Left kidney (tissue), 2 donors: ENCODE measurements around the gene WAC. TPM values are rescaled to one million over a fixed set of nuclear protein-coding genes. Genes with fewer than 3 reads are reported as not detected.
"Not testable (repeated sequence)": the region's sequence is repeated elsewhere in the genome, so short reads cannot be mapped to it uniquely, and the experiment has no call there.

Experiments
- DNase-seq: peaks from one replicate; pipeline ENCODE4 v3.0.0-alpha.2; 2013
- polyA plus RNA-seq: library from polyadenylated mRNA; unstranded; fragments of 120-200 nt; gene quantifications from one replicate; pipeline ENCODE4 v1.2.1, GENCODE V29; 2013; ENCODE audit not compliant: insufficient read length

The WAC gene
- polyA plus RNA-seq, 1 donor = 173 TPM

DNA sequence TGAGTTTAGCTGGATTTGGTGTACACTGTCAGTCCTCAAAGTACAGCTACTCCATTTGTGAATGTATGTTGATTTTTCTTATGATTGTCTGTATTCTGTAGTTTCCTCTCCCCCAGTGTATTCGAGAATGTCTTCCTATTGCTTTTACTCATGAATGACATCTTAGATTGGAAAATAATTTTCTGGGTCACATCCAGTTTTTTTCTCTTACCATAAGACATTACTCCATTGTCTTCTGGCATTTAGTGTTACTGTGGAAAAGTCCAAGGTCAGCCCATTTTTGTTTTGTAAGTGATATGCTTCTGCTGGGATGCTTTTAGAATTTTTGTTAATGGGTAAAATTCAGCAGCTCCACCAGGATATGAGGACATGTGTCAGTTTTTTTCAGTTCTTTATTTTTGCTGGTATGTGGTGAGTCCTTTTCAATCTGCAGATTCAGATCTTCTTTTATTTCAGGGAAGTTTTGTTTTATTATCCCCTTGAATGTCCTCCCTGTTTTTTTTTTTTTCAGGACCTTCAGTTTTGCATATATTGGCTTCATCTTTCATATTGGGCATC, 33.6 kb downstream of the WAC start:
- DNase-seq = no peak

DNA sequence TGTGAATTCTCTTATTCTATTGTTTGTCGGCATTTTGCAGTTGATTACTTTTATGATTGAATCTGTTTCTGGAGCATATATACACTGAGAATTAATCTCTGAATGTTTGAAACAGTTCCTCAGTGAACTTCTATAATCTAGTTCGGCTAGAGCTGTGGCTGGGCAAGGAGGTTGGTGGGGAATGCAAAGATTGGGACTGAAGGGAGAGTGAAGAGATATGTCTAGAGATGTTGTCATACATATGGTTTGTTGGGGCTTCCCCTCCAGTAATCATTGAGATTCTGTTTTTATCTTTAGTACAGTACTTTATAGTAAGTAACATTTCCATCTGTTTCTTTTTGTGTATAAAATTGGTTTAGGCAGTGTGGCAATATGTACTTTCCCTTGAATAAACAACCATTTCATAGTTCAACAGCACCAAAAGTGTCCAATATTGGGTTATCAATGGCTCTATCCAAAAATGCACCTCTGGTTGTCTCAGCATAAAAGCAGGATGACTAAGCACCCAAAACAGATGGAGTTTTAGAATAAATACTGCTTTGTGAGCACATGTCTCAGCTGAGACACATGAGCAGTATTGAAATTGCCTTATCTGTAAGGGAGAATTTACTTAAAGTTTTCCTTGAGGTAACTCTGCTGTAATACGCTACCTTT, 36.7 kb downstream of the WAC start:
- DNase-seq = no peak

DNA sequence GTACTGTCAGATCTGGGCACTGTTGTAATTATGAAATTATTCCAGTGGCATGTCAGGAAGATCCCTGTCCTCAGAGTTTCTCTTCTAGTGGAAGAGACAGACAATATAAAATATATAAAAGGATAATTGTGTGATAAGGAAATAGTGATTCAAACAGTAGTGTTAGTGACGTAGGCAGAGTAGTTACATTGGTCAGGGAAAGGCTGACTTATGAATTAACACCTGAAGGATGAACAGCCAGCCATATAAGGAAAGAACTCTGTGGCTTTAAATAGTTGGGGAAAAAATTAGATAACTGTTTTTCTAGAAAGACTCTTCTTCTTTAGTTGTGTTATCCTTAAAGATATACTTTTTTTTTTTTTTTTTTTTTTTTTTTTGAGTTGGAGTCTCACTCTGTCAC, 37.7 kb downstream of the WAC start:
- no peak for DNase-seq

DNA sequence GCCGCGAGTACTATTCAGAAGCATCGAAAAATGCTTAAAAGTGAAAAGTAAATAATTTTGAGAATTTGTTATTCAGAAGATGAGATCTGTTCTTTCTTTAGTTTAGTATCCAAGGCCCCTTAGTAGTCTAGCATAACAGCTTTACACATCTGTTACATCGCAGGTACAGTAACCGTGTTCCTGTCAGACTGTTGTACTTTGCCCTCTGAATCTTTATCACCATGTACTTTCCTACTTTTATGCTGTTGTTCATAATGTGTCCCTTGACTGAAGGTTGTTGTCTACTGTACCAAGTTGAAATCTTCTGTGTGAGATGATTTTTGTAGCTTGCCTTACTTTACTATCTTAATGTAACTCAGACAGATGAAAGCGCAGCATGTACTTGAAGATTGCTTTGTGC, 38.3 kb downstream of the WAC start:
- no peak for DNase-seq

DNA sequence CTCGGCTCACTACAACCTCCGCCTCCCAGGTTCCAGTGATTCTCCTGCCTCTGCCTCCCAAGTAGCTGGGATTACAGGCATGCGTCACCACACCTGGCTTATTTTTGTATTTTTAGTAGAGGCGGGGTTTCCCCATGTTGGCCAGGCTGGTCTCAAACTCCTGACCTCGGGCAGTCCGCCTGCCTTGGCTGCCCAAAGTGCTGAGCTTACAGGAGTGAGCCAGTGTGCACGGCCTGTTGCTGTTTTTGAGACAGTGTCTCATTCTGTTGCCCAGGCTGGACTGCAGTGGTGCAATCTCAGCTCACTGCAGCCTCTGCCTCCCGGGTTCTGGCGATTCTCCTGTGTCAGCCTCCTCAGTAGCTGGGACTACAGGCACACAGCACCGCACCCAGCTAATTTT, 41.3 kb downstream of the WAC start:
- not testable (repeated sequence) for DNase-seq

DNA sequence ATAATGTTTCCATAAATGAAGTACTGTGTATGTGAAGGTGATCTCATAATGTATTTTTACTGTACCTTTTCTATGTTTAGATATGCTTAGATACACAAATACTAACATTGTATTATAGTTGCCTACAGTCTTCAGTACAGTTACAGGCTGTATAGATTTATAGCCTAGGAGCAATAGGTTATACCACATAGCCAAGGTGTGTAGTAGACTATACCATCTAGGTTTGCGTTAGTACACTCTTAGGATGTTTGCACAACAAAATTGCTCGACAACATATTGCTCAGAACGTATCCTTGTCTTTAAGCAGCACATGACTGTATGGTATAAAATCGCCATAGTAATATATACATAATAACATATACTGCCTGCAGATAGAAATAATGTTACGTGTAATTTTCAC, 42.9 kb downstream of the WAC start:
- DNase-seq = no peak

DNA sequence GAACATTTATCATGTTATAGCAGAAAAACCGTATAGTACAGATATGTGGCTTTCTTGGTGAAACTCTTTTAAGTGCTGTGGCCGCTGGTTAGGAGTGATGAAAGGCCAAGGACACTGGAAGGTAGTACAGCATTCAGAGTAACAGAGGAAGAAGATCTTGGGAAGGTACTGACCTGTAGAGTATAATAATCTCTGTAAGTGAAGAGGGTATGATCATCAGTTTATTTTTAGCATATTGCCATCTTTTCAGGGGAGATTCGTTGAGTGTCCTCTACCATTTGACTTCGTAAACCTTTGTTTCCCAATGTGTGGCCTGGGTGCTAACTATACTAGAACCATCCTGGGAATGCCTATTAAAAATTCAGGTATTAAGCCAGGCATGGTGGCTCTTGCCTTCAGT, 44.6 kb downstream of the WAC start:
- DNase-seq = no peak

DNA sequence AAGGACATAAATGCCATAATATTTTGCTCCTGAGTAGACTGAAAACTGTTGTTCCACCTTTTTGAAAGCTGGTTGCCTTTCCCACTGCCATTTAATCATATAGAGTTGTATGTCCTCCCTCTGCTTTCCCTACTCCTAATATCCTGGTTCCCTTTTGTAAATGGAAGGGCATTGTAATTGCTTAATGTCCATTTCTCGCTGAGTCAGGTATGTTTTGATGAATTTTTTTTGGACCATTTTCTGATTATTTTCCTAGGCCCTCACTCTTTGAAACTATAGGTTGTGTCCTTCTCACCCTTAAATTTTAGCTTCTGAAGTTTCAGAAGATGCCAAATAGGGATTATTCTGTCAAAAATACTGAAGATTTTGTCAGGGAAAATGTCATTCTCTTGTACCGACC, 45.5 kb downstream of the WAC start:
- no peak for DNase-seq

DNA sequence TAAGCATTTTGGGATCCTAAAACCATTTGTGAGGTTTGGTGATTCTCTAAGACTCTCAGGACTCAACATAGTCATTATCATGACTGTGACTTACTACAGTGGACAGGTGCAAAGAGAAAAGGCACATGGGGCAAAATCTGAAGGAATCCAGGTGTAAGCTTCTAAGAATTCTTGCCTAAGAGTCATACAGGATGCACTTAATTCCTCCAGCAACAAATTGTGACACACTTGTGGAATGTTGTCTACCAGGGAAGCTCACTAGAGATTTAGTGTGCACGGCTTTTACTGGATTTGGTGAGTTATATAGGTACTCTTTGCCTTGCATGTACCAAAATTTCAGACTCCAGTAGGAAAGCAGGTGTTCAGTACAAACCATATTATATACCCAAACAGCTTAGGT, 47.9 kb downstream of the WAC start:
- no peak for DNase-seq

DNA sequence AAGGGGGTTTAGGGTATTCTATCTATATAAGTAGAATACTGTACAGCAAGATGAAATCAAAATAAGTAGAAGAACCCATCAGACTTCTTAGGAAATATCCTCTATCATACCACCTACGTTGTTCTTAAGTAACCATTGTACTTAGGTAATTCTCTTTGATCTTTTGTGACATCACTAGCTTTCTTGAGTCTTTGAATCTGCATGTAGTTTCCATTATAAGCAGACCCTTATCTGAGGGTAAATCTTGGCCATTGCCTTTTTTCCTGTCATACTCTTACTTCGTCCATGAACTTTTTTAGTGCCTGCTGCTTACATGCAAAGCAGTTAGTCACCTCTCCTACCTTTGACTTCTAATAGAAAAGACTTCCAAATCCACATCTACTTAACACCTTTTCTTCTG, 49.0 kb downstream of the WAC start:
- DNase-seq = no peak

DNA sequence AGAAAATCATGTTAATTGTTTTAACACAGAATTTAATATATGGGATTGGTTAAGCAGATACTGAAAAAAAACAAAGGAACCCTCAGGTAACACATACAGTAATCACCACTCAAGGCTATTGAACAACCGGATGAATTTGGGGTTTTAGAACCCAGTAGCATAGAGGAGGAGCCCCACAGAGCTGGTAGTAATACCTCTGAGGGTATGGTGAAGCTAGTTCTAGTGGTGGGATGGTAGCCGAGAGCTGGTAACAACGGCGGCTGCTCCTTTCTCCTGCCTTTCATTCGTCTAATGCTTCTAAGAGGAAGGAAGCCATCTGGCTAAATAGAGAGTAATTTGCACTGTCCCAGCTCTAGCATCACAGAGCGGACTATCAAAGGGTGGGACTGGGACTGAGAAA, 52.2 kb downstream of the WAC start:
- DNase-seq = no peak

DNA sequence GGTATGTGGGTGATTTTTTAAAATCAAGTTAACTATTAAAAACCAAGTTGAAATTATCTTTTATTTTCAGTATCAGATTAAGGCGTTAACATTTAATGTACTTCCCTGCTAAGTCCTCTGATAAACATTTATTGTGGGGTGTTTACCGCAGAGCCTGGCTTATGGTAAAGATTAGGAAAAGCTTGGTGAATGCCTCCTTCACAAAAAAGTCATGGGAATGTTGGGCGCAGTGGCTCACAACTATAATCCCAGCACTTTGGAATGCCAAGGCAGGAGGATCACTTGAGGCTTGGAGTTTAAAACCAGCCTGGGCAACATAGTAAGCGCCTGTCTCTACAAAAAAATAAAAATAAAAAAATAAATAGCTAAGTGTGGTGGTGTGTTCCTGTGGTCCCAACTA, 53.3 kb downstream of the WAC start:
- DNase-seq = no peak

DNA sequence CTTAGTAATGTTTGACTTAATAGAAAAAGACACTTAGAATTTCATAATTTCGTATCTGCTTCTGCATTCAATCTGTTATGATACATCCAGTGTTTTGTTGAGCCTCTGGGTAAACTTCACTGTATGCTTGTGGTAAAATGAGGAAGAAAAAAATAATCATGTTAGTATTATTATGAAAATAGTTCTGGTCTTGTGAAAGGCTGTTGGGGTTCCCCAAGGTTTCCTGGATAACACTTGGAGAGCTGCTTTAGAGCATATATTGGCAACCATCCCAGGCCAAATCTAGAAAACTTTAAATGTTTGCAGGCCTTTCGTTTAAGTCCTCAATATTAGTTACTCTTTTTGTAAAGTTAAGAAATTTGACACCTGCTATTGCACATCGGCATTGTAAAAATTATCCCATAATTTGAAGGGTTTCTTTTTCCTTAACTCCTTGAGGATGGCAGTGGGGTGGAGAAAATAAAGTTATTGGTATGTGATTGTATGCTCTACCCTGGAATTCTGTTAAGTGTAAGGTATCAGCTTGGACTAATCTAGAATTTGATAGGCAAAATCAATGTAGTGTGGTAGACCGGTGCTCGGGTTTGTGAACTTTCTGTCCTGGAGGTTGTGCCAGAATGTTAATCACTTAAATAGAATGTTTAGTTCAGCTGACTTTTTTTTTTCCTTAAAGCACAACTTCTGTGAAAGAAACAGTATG, 54.5 kb downstream of the WAC start:
- no peak for DNase-seq

DNA sequence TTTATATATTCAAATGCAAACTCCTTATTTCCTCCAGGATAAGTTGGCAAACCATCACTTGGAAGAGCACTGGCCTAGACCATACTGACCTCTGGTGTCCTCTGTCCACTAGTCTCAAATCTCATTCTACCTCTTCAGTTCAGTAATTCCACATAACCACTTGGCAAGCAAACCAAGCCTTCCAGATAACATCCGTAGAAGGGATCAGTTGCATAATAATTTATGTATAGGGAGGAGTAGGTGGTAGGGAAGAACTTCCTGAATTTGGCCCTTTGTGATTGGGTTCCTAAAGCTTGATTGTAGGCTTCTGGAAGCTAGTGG, 55.0 kb downstream of the WAC start:
- no peak for DNase-seq

DNA sequence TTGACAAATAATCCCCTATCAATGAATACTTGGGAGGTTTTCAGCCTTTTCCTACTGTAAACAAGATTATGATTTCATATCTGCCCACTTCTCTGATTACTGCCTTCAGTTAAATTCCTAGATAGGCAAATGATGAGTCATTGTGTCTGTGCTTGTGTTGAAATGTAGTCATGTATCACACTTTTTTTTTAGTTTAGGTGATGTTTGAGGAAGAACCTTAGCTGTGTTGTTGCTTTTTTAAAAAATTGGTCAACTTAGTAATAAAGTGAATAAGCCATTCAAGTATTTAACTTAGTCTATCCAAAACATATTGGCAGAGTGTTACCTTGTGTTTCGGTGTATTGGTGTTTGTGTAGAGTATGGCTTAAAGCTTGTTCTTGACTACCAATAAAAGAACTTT, 60.0 kb downstream of the WAC start:
- DNase-seq = no peak

DNA sequence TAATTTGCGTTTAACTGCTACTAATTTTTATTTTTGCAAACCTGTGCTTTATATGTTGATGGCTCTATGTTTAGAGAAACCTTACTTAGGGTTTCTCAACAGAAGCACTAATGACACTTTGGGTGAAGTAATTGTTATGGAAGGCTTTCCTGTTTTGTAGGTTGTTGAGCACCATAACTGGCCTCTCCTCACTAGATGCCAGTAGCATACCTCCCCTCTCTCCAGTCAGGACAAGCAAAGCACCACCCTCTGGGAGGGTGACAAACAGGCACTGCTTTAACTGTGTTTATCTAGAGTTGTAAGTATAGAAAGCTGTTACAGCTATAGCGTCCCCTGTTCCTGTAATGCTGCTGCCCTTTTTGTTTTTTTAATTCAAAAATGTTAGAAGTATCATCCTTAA, 60.9 kb downstream of the WAC start:
- DNase-seq = no peak

DNA sequence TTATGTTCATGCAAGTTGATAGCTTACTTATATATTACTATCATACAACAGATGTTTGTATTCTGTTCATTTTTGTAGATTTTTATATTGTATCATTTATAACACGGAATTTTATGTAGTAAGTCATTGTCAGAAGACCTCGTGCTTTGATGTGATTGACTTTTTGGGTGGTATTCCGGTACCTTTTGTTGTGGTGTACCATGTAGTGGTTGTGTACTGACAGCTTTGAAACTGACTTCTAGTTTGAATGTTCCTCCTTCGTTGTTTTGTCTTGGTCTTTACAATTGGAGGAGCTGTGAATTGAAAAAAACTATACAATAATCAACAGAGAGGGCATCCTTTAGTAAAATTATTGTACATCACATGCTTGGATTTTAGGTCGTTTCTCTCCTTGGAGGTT, 61.5 kb downstream of the WAC start:
- DNase-seq = no peak

DNA sequence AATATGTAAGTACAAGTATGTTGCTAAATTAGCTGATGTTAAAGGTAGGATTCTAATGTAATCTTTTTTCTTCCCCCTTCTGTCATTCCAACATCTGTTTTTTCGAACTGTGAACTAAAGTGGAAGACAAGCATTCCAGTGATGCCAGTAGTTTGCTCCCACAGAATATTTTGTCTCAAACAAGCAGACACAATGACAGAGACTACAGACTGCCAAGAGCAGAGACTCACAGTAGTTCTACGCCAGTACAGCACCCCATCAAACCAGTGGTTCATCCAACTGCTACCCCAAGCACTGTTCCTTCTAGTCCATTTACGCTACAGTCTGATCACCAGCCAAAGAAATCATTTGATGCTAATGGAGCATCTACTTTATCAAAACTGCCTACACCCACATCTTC, 62.7 kb downstream of the WAC start:
- no peak for DNase-seq

DNA sequence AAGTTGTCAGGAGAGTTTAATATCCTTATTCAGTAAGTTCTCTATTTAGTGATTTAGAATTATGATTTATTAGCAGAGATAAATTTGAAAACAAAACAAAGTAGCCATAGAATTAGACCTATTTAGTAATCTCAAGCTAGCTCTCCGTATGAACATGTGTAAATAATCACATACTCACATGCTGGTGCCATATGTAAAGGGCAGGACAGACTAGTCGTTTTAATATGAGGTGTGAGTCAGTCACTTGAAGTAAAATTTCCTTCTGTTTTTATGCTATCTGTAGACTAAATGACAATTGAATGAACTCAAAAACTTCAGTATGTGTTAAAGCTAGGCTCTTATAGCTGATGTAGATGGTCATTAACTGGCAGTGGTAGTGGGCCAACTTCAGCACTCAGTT, 67.1 kb downstream of the WAC start:
- DNase-seq = no peak

DNA sequence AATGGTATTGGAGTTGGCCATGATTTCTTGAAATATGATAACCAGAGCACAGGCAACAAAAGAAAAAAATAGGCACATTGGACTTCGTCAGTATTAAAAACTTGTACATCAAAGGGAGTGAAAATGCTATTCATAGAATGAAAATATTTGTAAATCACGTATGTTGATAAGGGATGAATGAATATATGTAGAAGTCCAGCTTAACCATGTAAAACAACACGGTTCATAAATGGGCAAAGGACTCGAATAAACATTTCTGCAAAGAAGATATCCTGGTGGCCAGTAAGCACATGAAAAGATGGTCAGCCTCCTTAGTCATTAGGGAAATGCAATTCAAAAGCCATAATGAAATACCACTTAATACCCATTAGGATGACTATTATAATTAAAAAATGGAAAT, 68.1 kb downstream of the WAC start:
- DNase-seq = no peak

DNA sequence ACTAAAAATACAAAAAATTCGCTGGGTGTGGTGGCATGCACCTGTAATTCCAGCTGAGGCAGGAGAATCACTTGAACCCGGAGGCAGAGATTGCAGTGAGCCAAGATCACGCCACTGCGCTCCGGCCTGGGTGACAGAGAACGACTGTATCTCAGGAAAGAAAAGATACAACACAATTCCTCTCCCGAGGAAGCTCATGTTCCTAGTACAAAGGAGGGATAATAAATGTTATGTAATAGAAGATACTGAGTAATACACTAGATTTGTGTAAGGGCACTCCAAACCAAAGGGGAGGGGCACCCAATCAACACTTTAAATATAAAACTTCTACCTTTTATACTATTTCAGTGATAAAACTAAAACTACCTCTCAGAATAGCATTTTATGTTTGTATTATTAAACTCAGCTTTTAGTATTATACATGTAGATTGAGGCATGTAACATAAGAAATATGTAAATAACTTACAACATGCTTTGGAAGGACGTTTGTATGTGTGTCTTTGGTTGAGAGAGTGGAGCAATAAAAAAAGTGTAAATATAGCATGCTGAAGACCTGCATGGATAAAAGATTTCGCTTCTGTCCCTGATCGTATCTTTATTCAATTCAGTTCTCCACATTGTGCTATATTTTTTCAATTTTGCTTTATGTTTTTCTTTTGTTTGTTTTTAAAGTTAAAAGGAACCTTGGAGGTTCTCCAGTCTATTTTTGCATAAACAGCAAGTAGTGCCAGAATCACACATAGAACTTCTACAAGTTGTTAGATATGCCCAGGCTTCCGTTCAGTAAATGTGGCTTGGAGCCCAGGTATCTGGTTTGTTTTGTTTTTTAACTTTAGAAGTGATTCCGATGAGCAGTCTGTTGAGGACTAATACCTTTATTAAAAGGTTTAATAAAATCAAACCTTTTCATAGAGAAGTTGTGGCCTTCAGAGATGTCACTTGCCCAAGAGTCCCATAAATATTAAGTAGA, 71.9 kb downstream of the WAC start:
- no peak for DNase-seq

DNA sequence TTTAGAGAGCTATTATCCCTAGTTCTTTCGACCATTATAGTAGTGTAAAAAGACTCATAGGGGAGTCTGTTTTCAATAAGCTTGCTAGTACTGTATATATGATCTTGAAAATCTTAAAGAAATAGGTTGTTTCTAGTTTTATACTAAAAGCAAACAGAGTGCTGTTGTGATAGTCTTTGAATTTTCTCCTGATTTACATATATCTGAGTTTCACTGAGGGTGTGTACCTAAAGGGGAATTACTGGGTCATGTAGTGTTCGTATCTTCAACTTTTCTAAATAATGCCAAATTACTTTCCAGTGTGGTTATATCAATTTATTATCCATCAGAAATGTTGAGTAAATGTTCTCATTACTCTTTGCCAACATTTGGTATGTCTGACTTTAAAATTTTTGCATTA, 73.7 kb downstream of the WAC start:
- DNase-seq = no peak

DNA sequence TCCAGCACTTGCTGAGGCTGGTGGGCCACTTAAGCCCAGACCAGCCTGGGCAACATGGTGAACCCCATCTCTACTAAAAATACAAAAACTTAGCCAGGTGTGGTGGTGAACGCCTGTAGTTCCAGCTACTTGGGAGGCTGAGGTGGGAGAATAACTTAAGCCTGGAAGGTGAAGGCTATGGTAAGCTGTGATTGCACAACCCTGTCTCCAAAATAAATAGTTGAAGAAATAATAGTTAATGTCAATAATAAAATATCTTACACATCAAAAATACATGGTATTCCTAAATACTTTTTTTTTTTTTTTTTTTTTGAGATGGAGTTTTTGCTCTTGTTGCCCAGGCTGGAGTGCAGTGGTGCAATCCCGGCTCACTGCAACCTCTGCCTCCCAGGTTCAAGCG, 76.7 kb downstream of the WAC start:
- not testable (repeated sequence) for DNase-seq
